Ectodermal cell (in vitro differentiated cells): ENCODE data around the gene MAEL.

Experiments
- H3K27ac ChIP-seq: 2 replicates; pipeline ENCODE4 v1.7.0; 2013; ENCODE audit warnings: mild to moderate bottlenecking, low read depth, low read length; ENCODE audit not compliant: insufficient read depth, poor library complexity, severe bottlenecking
- H3K27me3 ChIP-seq: 2 replicates; pipeline ENCODE4 v1.7.0; 2013; ENCODE audit warnings: mild to moderate bottlenecking, low read length; ENCODE audit not compliant: insufficient read depth, control insufficient read depth, poor library complexity, severe bottlenecking
- H3K36me3 ChIP-seq: one replicate; pipeline ENCODE4 v1.7.0; 2013; ENCODE audit warnings: low read length; ENCODE audit not compliant: control insufficient read depth, insufficient read depth
- H3K4me1 ChIP-seq: one replicate; pipeline ENCODE4 v1.7.0; 2013; ENCODE audit warnings: low read length; ENCODE audit not compliant: control insufficient read depth, insufficient read depth
- H3K4me3 ChIP-seq: 2 replicates; pipeline ENCODE4 v1.7.0; 2013; ENCODE audit warnings: low read depth, low read length, control low read depth; ENCODE audit not compliant: insufficient read depth
- H3K9me3 ChIP-seq: 2 replicates; pipeline ENCODE4 v1.7.0; 2013; ENCODE audit warnings: mild to moderate bottlenecking, low read length, moderate library complexity; ENCODE audit not compliant: control insufficient read depth
- WGBS, 2 experiments: methylation state at CpG; one replicate each; pipeline ENCODE4 v1.1.7; 2013; ENCODE audit warnings: missing lambda C conversion rate in 2 of 2; 5-methylcytosine and 5-hydroxymethylcytosine counted together

Gene MAEL

DNA sequence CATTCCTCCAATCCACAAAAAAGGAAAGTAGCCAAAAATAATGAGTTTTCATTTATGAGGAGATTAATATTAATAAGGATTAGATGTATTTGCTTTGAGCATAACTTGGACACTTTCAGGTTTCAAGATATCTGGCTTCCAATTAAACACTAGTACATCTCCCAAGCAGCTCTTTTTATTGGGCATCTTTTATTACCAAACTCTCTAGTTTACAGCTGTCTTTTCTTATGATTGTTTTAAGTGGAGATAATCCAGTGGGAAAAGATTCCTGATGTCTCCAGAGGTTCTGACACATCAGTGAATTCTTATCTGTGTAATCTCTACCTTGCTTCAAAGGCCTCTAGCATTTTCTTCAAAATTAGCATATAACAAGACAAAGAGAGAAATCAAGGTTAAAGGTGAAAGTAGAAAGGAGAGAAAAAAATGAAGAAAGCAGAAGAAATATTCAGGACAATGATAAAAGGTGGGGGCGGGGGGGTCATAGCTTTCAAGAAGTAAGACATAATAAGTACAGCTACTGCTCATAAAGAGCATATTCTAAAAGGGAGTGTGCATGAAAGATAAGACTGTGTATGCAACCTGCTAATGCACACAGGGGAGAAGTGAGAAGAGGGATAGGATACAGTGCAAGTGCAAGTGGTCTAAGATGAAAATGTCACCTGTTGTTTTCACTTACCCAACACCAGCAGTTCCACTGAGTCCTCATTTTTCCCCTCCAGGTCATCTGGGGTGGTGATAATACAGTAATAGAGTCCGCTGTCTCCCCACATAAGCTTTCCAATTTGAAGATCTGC is 32.8 kb upstream of the MAEL start:
- Histone ChIP-seq H3K27ac (no peak overlapping the region), H3K36me3 (peaks cover 16% of the 10 kb centered on the region), H3K27me3 (no peaks in the 10 kb centered on the region), H3K4me1 (peaks cover 24% of the 10 kb centered on the region), H3K4me3 (no peak overlapping the region), H3K9me3 (no peaks in the 10 kb centered on the region)
- 92 to 100% methylated on average over 1 to 2 of the region's 2 CpGs for WGBS, 2 experiments

- peaks cover 16% of the 10 kb centered on the region for H3K36me3 ChIP-seq
- peaks cover 18% of the 10 kb centered on the region for H3K4me1 ChIP-seq
- no peak overlapping the region for H3K4me3 ChIP-seq
- H3K27me3 ChIP-seq, result no peaks in the 10 kb centered on the region
- no peak overlapping the region for H3K27ac ChIP-seq
- H3K9me3 ChIP-seq, result no peaks in the 10 kb centered on the region
- 97 to 99% methylated on average over 2 of the region's 2 CpGs for WGBS, 2 experiments
Measured at GRCh38 chr1:166956872-166957271, 32.2 kb upstream of the MAEL start.

DNA sequence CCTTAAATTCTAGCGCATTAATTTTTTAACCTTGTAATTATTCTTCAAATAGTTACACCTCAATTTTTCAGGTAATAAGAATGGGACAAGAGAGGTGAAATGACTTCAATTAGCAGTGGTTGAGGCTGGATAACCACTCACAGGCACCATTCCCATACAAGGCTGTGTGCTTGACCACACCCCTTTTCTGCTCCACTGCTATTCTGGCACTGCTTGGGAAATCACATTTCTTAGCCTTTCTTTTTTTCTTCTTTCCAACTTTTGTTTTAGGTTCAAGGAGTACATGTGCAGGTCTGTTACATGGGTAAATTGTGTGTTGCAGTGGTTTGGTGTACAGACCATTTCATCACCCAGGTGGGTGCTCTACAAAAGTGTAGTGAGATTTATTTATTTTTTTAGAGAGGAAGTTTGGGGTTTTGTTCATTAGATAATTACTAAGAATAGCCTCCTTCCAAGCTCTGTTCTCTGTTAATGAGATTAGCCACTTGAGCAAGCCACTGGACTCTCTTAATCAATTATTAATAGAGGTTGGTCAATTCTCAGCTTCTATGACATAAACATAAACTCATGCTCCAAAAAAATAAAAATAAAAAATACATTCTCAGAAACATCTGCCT is 28.1 kb upstream of the MAEL start:
- peaks cover 7% of the 10 kb centered on the region for H3K36me3 ChIP-seq
- H3K4me1 ChIP-seq, result peaks cover 3% of the 10 kb centered on the region
- H3K9me3 ChIP-seq, result no peaks in the 10 kb centered on the region
- no peaks in the 10 kb centered on the region for H3K27me3 ChIP-seq
- 100% methylated on average over 1 of the region's 1 CpG; no CpG with 5 or more reads in 1 of the 2 experiments for WGBS, 2 experiments
- no peak overlapping the region for H3K4me3 ChIP-seq
- H3K27ac ChIP-seq, result no peak overlapping the region

GRCh38 chr1:166969074-166969677 is 19.9 kb upstream of the MAEL start:
- no peaks in the 10 kb centered on the region for H3K9me3 ChIP-seq
- peaks cover 30% of the 10 kb centered on the region for H3K4me1 ChIP-seq
- no peaks in the 10 kb centered on the region for H3K36me3 ChIP-seq
- no peak overlapping the region for H3K27ac ChIP-seq
- H3K27me3 ChIP-seq, result peaks cover 7% of the 10 kb centered on the region
- H3K4me3 ChIP-seq, result no peak overlapping the region
- 92 to 94% methylated on average over 5 of the region's 5 CpGs for WGBS, 2 experiments

- H3K27me3 ChIP-seq, result peaks cover 24% of the 10 kb centered on the region
Measured at GRCh38 chr1:166971252-166971651, 17.8 kb upstream of the MAEL start.

GRCh38 chr1:166972193-166972592 is 16.9 kb upstream of the MAEL start:
- 69 to 76% methylated on average over 3 of the region's 3 CpGs for WGBS, 2 experiments
- Histone ChIP-seq H3K4me1 (peaks cover 34% of the 10 kb centered on the region), H3K9me3 (no peaks in the 10 kb centered on the region), H3K36me3 (no peaks in the 10 kb centered on the region), H3K27me3 (peaks cover 33% of the 10 kb centered on the region), H3K27ac (no peak overlapping the region), H3K4me3 (no peak overlapping the region)

More at GRCh38 chr1:166971252-166971651, 17.8 kb upstream of the MAEL start:
- H3K9me3 ChIP-seq, result no peaks in the 10 kb centered on the region
- H3K27ac ChIP-seq, result no peak overlapping the region
- H3K4me1 ChIP-seq, result peaks cover 34% of the 10 kb centered on the region
- no peak overlapping the region for H3K4me3 ChIP-seq
- no peaks in the 10 kb centered on the region for H3K36me3 ChIP-seq
- WGBS, 2 experiments, result 71 to 73% methylated on average over 3 of the region's 3 CpGs

- Histone ChIP-seq H3K4me1 (peaks cover 34% of the 10 kb centered on the region), H3K27me3 (peaks cover 39% of the 10 kb centered on the region), H3K4me3 (peak overlapping the region; percentile 17), H3K36me3 (no peaks in the 10 kb centered on the region), H3K9me3 (no peaks in the 10 kb centered on the region), H3K27ac (no peak overlapping the region)
- WGBS, 2 experiments, result 15 to 32% methylated on average over 2 of the region's 2 CpGs
Measured at GRCh38 chr1:166972826-166973225, 16.3 kb upstream of the MAEL start.

- peak overlapping the region; percentile 69 for H3K4me3 ChIP-seq
- H3K9me3 ChIP-seq, result no peaks in the 10 kb centered on the region
- 2 to 3% methylated on average over 17 of the region's 17 CpGs for WGBS, 2 experiments
- no peaks in the 10 kb centered on the region for H3K36me3 ChIP-seq
- H3K27ac ChIP-seq, result no peak overlapping the region
- peaks cover 47% of the 10 kb centered on the region for H3K27me3 ChIP-seq
- peaks cover 30% of the 10 kb centered on the region for H3K4me1 ChIP-seq
Measured at GRCh38 chr1:166974647-166975345, 14.3 kb upstream of the MAEL start.

DNA sequence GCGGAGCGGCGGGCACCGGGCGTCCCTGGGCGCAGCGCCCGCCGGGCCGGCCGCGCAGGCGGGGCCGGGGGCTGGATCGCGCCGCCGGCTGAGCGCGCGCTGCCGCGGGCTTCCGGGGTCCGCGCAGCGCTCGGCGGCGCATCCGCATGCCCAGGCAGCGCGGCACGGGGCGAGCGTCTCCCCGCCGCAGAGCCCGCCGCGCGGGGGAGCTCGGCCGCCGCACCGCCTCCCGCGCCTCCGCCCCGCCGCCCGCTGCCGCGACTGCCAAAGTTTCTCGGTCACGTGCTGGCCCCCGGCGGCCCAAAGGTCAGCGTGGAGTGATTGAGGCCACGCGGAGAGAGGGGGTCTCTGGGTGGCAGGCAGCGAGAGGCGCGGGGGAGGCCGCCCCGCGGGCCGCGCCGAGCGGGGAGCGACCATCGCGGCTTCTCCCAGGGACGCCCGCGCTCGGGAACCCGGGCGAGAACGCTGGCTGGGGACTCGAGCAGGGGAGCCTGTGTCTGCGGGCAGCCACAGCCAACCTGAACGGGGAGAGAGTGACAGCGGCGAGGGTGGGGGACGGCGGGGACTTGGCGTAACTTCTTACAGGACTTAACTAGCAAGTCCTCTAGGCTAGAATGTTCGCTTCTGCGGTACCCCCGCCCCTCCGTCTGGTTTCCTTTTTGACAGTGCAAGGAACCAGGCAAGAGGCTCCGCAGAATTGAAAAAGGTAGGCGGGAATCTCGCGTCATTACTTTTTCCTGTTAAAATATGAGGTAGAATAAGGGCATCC is 13.5 kb upstream of the MAEL start, which contains the start of gene ILDR2:
TSS of gene ILDR2 (minus strand) at position 180 of the 769 bp plus-strand sequence. CDS start 272 bp downstream, outside the sequence.
- peak within 1 kb of the TSS; percentile 69 for H3K4me3 ChIP-seq
- H3K27ac ChIP-seq, result no peak within 1 kb of the TSS

More for the DNA sequence above, 13.5 kb upstream of the MAEL start, which contains the start of gene ILDR2:
- Histone ChIP-seq H3K4me1 (peaks cover 27% of the 10 kb centered on the region), H3K27me3 (peaks cover 47% of the 10 kb centered on the region), H3K36me3 (no peaks in the 10 kb centered on the region), H3K9me3 (no peaks in the 10 kb centered on the region)
- 1% methylated on average over 97 of the region's 97 CpGs for WGBS, 2 experiments
